GM18499 (cell line): Measurements from ENCODE around the gene DLX1.
"Not testable (repeated sequence)": the region's sequence is repeated elsewhere in the genome, so short reads cannot be mapped to it uniquely, and the experiment has no call there.

Source experiments
- ATAC-seq: cut with Tn5 transposase; IDR thresholded peaks from one replicate; pipeline ENCODE4 v1.9.1; 2021; ENCODE audit warnings: moderate number of reproducible peaks; ENCODE audit not compliant: insufficient read depth, unreplicated experiment

DLX1 gene

DNA sequence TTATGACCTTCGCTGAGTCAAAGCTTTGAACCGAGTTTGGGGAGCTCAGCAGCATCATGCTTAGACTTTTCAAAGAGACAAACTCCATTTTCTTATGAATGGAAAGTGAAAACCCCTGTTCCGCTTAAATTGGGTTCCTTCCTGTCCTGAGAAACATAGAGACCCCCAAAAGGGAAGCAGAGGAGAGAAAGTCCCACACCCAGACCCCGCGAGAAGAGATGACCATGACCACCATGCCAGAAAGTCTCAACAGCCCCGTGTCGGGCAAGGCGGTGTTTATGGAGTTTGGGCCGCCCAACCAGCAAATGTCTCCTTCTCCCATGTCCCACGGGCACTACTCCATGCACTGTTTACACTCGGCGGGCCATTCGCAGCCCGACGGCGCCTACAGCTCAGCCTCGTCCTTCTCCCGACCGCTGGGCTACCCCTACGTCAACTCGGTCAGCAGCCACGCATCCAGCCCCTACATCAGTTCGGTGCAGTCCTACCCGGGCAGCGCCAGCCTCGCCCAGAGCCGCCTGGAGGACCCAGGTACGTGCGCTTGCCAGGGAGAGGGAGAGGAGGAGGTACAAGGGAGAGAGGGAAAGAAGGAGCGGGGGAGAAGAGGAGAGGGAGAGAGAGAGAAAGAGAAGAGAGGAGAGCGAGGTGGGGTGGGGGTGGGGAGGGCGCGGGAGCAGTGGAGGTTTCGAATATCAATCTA lies at the start of gene DLX1:
DLX1 (plus strand) TSS at position 48 of the 700 bp plus-strand sequence; CDS start at position 219, 171 bp downstream.
- ATAC-seq: no peak

- no peak for ATAC-seq
Measured at GRCh38 chr2:172038121-172038520, 47.2 kb upstream of the DLX1 start.

- no peak for ATAC-seq
Measured at GRCh38 chr2:172038604-172039003, 46.7 kb upstream of the DLX1 start.

GRCh38 chr2:172039011-172039704 lies 46.1 kb upstream of the DLX1 start:
- no peak for ATAC-seq

GRCh38 chr2:172040311-172040710 lies 45.0 kb upstream of the DLX1 start:
- ATAC-seq: no peak

DNA sequence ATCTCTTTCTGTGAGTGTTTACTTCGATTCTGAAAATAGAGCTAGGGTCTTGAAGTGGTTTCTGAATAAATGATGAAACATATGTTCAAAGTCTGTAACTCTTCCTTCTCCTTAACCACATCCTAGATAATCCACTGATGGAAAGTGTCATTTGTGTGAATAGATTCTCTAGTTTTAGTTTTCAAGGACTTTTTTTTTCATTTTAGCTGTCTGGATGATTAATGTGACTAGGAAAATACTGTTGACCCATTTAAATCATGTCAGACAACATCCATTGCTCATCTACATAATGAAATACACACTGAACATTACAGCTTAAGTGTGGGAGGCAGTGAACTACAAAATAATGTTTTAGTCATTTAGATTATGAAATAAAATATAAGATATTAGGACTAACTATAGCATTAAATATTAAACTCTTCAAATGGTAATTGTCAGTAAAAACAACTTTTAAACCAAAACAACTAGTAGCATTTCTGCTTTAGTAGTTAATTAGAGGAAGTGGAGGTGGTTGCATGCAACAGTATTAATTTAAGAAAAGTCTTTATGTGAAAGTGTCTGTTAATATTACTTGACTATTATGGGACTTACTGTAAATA lies 39.1 kb upstream of the DLX1 start:
- no peak for ATAC-seq

- no peak for ATAC-seq
Measured at GRCh38 chr2:172046866-172047565, 38.3 kb upstream of the DLX1 start.

DNA sequence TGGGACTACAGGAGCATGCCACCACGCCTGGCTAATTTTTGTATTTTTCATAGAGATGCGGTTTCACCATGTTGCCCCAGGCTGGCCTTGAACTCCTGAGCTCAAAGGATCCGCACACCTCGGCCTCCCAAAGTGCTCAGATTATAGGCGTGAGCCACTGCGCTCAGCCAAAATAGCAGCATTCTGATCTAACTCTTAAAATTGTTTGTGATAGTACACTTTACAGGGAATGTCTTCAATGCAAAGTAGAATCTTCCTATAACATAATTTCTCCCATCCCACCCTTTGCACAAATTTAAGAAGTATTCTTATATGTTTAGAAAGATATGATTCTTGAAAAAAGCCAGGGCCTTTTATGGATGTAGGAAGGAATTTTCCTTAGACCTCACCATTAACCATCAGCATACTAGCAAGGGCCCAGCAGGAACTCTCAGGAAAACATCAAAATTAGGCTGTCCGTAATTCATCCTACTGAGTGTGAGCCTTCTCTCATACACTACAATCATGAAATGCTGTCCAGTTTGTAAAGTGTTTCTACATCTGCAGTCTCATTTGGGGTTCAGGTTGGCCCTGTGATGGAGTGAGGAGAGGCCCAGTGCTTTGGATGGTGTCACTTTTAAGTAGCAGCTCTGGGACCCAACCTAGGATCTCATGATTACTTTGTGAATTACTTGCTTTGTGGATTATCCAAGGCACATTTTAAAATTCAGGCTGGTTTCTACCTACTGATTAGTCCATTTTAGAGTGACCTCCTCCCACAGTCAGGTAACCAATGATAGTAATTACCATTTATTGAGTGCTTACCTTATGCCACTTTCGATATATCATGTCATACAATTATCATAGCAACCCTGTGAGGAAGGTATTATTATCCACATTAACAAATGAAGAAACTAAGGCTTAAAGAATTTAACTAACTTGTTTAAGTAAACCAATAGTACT lies 37.5 kb upstream of the DLX1 start:
- ATAC-seq: no peak

GRCh38 chr2:172048508-172049503 lies 36.5 kb upstream of the DLX1 start:
- no peak for ATAC-seq

GRCh38 chr2:172049567-172050120 lies 35.7 kb upstream of the DLX1 start:
- ATAC-seq: no peak

GRCh38 chr2:172050479-172051125 lies 34.7 kb upstream of the DLX1 start:
- no peak for ATAC-seq

GRCh38 chr2:172052000-172052983 lies 33.0 kb upstream of the DLX1 start:
- ATAC-seq: no peak

DNA sequence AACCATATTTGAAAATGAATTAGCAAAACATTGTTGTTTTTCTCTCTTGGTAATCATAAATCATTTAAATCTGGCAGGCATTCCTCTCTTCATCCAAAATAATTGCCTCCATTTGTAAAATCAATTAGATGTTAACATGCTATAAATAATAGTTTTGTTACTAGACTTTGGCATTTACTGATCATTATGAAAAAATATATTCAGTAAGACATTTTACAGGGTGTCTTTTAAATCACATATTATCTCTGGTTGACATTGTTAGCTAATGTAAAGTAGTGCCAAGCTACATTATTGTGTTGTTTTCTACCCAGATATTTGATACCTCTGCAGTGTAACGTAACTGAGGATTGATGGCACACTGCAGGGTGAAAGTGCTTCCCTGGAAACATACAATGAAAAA lies 31.8 kb upstream of the DLX1 start:
- ATAC-seq: no peak

- no peak for ATAC-seq
Measured at GRCh38 chr2:172056293-172056692, 29.0 kb upstream of the DLX1 start.

- ATAC-seq: no peak
Measured at GRCh38 chr2:172058660-172059059, 26.6 kb upstream of the DLX1 start.

DNA sequence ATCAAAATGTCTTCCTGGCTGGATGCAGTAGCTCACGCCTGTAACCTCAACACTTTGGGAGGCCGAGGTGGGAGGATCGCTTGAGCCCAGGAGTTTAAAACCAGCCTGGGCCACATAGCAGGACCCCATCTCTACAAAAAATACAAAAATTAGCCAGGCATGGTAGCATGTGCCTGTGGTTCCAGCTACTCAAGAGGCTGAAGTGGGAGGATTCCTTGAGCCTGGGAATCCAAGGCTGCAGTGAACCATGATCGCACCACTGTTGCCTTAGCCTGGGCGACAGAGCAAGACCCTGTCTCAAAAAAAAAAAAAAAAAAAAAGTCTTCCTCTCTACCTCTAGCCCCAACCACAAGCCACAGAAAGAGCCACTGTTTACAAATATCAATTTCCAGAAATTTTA lies 25.2 kb upstream of the DLX1 start:
- ATAC-seq: not testable (repeated sequence)
